ENCODE results near the gene CAMTA1. TPM values are rescaled to one million over a fixed set of nuclear protein-coding genes. Genes with fewer than 3 reads are reported as not detected.

Gene CAMTA1
- total RNA-seq, 2 donors from 2014 or later: 105 to 113 TPM

- H3K4me3 ChIP-seq: no peak overlapping the region
- H3K36me3 ChIP-seq: no peaks in the 10 kb centered on the region
- DNase-seq (ENCODE audit: low spot score): no peak
- no peaks in the 10 kb centered on the region for H3K27me3 ChIP-seq (replicated peaks; ENCODE audit: insufficient read depth)
- no peaks in the 10 kb centered on the region for H3K4me1 ChIP-seq (ENCODE audit: control insufficient read depth in 1 of 2, low read depth in 2 of 2)
- no peak overlapping the region for H3K27ac ChIP-seq
- TF ChIP-seq, protein P1, sequence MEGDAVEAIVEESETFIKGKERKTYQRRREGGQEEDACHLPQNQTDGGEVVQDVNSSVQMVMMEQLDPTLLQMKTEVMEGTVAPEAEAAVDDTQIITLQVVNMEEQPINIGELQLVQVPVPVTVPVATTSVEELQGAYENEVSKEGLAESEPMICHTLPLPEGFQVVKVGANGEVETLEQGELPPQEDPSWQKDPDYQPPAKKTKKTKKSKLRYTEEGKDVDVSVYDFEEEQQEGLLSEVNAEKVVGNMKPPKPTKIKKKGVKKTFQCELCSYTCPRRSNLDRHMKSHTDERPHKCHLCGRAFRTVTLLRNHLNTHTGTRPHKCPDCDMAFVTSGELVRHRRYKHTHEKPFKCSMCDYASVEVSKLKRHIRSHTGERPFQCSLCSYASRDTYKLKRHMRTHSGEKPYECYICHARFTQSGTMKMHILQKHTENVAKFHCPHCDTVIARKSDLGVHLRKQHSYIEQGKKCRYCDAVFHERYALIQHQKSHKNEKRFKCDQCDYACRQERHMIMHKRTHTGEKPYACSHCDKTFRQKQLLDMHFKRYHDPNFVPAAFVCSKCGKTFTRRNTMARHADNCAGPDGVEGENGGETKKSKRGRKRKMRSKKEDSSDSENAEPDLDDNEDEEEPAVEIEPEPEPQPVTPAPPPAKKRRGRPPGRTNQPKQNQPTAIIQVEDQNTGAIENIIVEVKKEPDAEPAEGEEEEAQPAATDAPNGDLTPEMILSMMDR (IDR thresholded peaks at IDR 0.05): no peak
- no peak for ATAC-seq (ENCODE audit: insufficient number of reproducible peaks, low FRiP score, low read depth)
- H3K9me3 ChIP-seq: no peaks in the 10 kb centered on the region
Observed at GRCh38 chr1:7247791-7248548, 462.7 kb downstream of the CAMTA1 start.

GRCh38 chr1:7248549-7249199, 463.4 kb downstream of the CAMTA1 start:
- Histone ChIP-seq H3K27ac (no peak overlapping the region), H3K9me3 (no peaks in the 10 kb centered on the region), H3K36me3 (no peaks in the 10 kb centered on the region), H3K4me1 (ENCODE audit: control insufficient read depth in 1 of 2, low read depth in 2 of 2) (no peaks in the 10 kb centered on the region), H3K4me3 (no peak overlapping the region), H3K27me3 (replicated peaks; ENCODE audit: insufficient read depth) (no peaks in the 10 kb centered on the region)
- TF ChIP-seq, protein P1 (IDR thresholded peaks at IDR 0.05): no peak
- no peak for DNase-seq (ENCODE audit: low spot score)
- ATAC-seq (ENCODE audit: insufficient number of reproducible peaks, low FRiP score, low read depth): no peak

DNA sequence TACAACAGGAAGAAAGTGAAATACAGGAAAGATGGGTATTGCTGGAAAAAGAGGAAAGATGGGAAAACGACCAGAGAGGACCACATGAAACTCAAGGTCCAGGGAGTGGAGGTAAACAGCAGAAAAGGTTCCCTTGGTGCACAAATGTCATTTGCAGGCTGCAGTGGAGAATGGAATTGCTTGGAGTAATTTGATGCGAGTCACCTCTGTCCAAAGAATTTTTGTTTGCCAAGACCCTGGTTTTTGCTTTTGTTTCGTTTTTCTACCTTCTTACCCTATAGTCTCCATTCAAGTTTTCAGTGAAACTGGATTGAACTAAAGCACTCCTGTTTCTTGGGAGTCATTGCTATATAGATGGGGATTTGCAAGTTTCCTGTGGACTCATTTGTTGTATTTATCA, 464.3 kb downstream of the CAMTA1 start:
- no peak for ATAC-seq (ENCODE audit: insufficient number of reproducible peaks, low FRiP score, low read depth)
- TF ChIP-seq, protein P1 (IDR thresholded peaks at IDR 0.05): no peak
- H3K36me3 ChIP-seq: no peaks in the 10 kb centered on the region

GRCh38 chr1:7250176-7250575, 464.9 kb downstream of the CAMTA1 start:
- TF ChIP-seq, protein P1 (IDR thresholded peaks at IDR 0.05): no peak
- ATAC-seq (ENCODE audit: insufficient number of reproducible peaks, low FRiP score, low read depth) (no peak), DNase-seq (ENCODE audit: low spot score) (no peak)
- Histone ChIP-seq H3K4me3 (no peak overlapping the region), H3K27ac (no peak overlapping the region), H3K36me3 (no peaks in the 10 kb centered on the region), H3K27me3 (replicated peaks; ENCODE audit: insufficient read depth) (no peaks in the 10 kb centered on the region), H3K9me3 (no peaks in the 10 kb centered on the region), H3K4me1 (ENCODE audit: control insufficient read depth in 1 of 2, low read depth in 2 of 2) (no peaks in the 10 kb centered on the region)

More for the DNA sequence above, 464.3 kb downstream of the CAMTA1 start:
- Histone ChIP-seq H3K27ac (no peak overlapping the region), H3K4me1 (ENCODE audit: control insufficient read depth in 1 of 2, low read depth in 2 of 2) (no peaks in the 10 kb centered on the region), H3K27me3 (replicated peaks; ENCODE audit: insufficient read depth) (no peaks in the 10 kb centered on the region), H3K9me3 (no peaks in the 10 kb centered on the region), H3K4me3 (no peak overlapping the region)
- DNase-seq (ENCODE audit: low spot score): no peak

GRCh38 chr1:7250597-7251453, 465.6 kb downstream of the CAMTA1 start:
- no peak for ATAC-seq (ENCODE audit: insufficient number of reproducible peaks, low FRiP score, low read depth)
- TF ChIP-seq, protein P1 (IDR thresholded peaks at IDR 0.05): no peak
- Histone ChIP-seq H3K9me3 (no peaks in the 10 kb centered on the region), H3K27ac (no peak overlapping the region), H3K4me3 (no peak overlapping the region), H3K27me3 (replicated peaks; ENCODE audit: insufficient read depth) (no peaks in the 10 kb centered on the region), H3K4me1 (ENCODE audit: control insufficient read depth in 1 of 2, low read depth in 2 of 2) (no peaks in the 10 kb centered on the region), H3K36me3 (no peaks in the 10 kb centered on the region)
- DNase-seq (ENCODE audit: low spot score): no peak
